Calu3 (cell line): ENCODE measurements around the gene IL17C. TPM values are rescaled to one million over a fixed set of nuclear protein-coding genes. Genes with fewer than 3 reads are reported as not detected.

ENCODE experiments used
- BruUV-seq: library from RNA; stranded (reverse); fragments of 400-500 nt; replicated peaks from 2 replicates; lab custom pipeline; 2021; lab: Mats Ljungman, UMichigan
- CTCF ChIA-PET: fragments of 300-600 bp; sonication (Branson Sonifier 250); formaldehyde crosslinking; loops from one replicate; lab custom pipeline; 2022; ENCODE audit warnings: antibody characterized with exemption; lab: Charles Lee
- DNase-seq: peaks from one replicate; pipeline ENCODE4 v3.0.0; 2022
- H3K27ac Mint-ChIP-seq: one replicate; pipeline ENCODE4 v1.8.0; 2022; ENCODE audit warnings: mixed read lengths; ENCODE audit not compliant: unreplicated experiment
- H3K27me3 Mint-ChIP-seq: one replicate; pipeline ENCODE4 v1.8.0; 2022; ENCODE audit warnings: mixed read lengths; ENCODE audit not compliant: unreplicated experiment
- H3K36me3 Mint-ChIP-seq: one replicate; pipeline ENCODE4 v1.8.0; 2022; ENCODE audit warnings: mild to moderate bottlenecking, moderate library complexity, mixed read lengths; ENCODE audit not compliant: insufficient read depth, unreplicated experiment
- H3K4me1 Mint-ChIP-seq: one replicate; pipeline ENCODE4 v1.8.0; 2022; ENCODE audit warnings: mild to moderate bottlenecking, low read depth, mixed read lengths; ENCODE audit not compliant: unreplicated experiment
- H3K4me3 Mint-ChIP-seq: one replicate; pipeline ENCODE4 v1.8.0; 2022; ENCODE audit warnings: mild to moderate bottlenecking, low read depth, moderate library complexity, mixed read lengths; ENCODE audit not compliant: unreplicated experiment
- H3K9me3 Mint-ChIP-seq: one replicate; pipeline ENCODE4 v1.8.0; 2022; ENCODE audit warnings: low read depth, mixed read lengths; ENCODE audit not compliant: unreplicated experiment
- CTCF ChIP-seq: fragments of 200-600 bp; IDR thresholded peaks from one replicate; pipeline ENCODE4 v1.8.0; 2022; ENCODE audit warnings: antibody characterized with exemption; ENCODE audit not compliant: unreplicated experiment
- intact Hi-C: fragments of 100-400 bp; cut with micrococcal nuclease; formaldehyde crosslinking; loops from one replicate; pipeline ENCODE4 v1.10.0; 2022; ENCODE audit not compliant: unreplicated experiment
- total RNA-seq: library from RNA; stranded (reverse); gene quantifications from 2 replicates; pipeline ENCODE4 v1.2.3, GENCODE V29; 2022

IL17C gene
- total RNA-seq, 1 experiment from 2014 or later: not detected

- no peaks in the 10 kb centered on the region for H3K9me3 Mint-ChIP-seq
- peaks cover 98% of the 10 kb centered on the region for H3K36me3 Mint-ChIP-seq
- peak overlapping the region; percentile 91 for H3K4me3 Mint-ChIP-seq
- H3K4me1 Mint-ChIP-seq: peaks cover 25% of the 10 kb centered on the region
- no peak overlapping the region for H3K27ac Mint-ChIP-seq
- no peak for DNase-seq
- intact Hi-C loops: no loop called here
- no peak for TF ChIP-seq CTCF
- no TSS peak for BruUV-seq
- no peaks in the 10 kb centered on the region for H3K27me3 Mint-ChIP-seq
- CTCF ChIA-PET: interaction anchor here (0.6 kb wide), 1 partner anchor 67 kb away, joined by 3 read pairs; no protein-coding TSS in a partner anchor
These were observed 13.8 kb downstream of the IL17C start for GRCh38 chr16:88651989-88652761.

- no TSS peak for BruUV-seq
- peaks cover 25% of the 10 kb centered on the region for H3K4me1 Mint-ChIP-seq
- CTCF ChIA-PET: no interaction called here
- no peak for TF ChIP-seq CTCF
- no peaks in the 10 kb centered on the region for H3K27me3 Mint-ChIP-seq
- no peaks in the 10 kb centered on the region for H3K9me3 Mint-ChIP-seq
- intact Hi-C loops: no loop called here
- H3K27ac Mint-ChIP-seq: no peak overlapping the region
- DNase-seq: no peak
- H3K4me3 Mint-ChIP-seq: no peak overlapping the region
- peaks cover 98% of the 10 kb centered on the region for H3K36me3 Mint-ChIP-seq
These were observed 14.3 kb downstream of the IL17C start for GRCh38 chr16:88652762-88653063.

GRCh38 chr16:88653101-88653500, 14.7 kb downstream of the IL17C start:
- no peak for TF ChIP-seq CTCF
- H3K36me3 Mint-ChIP-seq: peaks cover 98% of the 10 kb centered on the region
- no peaks in the 10 kb centered on the region for H3K9me3 Mint-ChIP-seq
- BruUV-seq: no TSS peak
- no peak overlapping the region for H3K27ac Mint-ChIP-seq
- intact Hi-C loops: no loop called here
- peaks cover 25% of the 10 kb centered on the region for H3K4me1 Mint-ChIP-seq
- CTCF ChIA-PET: no interaction called here
- no peaks in the 10 kb centered on the region for H3K27me3 Mint-ChIP-seq
- no peak overlapping the region for H3K4me3 Mint-ChIP-seq
- no peak for DNase-seq

DNA sequence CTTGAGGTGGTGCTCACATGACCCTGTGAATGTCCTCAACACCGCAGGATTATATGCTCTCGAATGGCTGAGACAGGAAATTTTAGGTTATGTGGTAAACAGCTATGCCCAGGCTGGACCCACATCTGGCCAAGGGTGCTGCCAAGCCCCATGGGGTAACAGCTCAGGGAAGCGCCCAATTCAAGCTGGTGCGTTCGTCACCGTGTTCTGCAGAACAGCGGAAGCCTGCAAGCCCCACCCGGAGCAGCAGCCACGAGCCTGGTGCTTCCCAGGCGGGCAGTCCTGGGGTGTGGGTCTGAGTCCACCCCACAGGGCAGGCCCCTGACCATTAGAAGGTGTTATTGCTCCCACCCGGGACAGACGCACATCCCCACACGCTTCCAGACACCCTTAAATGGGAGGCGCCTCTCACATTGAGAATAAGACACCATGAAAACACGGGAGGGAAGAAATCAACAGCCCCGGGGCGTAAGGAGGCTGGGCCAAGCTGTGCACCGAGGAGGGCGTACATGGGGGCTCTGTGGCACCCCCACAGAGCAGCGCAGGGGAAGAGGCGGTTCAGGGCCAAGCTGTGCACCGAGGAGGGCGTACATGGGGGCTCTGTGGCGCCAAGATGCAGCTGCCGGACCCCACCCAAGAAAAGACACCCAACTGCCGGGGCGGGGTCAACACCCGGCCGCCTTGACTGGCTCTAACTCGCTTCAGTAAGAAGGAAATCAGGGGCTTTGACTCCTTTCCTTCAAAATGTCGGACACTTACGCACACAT, 15.4 kb downstream of the IL17C start:
- Mint-ChIP-seq H3K4me3 (no peak overlapping the region), H3K9me3 (no peaks in the 10 kb centered on the region), H3K27me3 (no peaks in the 10 kb centered on the region), H3K36me3 (peaks cover 95% of the 10 kb centered on the region), H3K27ac (no peak overlapping the region), H3K4me1 (peaks cover 25% of the 10 kb centered on the region)
- no peak for TF ChIP-seq CTCF
- DNase-seq: no peak
- BruUV-seq: no TSS peak
- intact Hi-C loops: no loop called here
- CTCF ChIA-PET: no interaction called here
